ENCODE data around the gene STAT6.
"Not testable (repeated sequence)": the region's sequence is repeated elsewhere in the genome, so short reads cannot be mapped to it uniquely, and the experiment has no call there.

The STAT6 gene

DNA sequence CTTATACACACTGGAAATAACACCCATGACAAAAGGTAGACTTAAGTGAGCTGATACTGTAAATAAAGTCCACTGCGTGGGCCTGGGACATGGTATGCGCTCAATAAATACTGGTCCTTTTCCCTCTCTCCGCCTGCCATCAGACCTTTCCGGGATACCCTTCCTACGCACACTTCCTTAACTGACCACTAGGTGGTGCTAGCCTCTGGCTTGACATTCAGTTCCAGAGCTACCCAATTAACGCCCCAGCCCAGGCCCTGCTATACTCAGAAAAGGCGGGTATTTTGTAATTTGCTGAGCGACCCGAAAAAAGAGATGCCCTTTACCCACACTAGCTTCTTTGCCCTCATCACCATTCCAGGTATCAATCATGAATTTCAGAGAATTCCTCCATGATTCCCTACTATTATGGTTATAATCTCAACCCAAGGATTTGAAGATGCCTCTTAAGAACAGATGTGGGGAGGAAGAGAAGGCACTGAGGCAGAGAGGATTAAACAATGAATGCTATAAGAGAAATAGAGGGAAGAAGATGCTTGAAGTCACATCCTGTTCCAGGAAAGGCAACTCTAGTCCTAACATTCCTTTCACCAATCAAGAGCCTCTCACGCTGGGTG is 13.2 kb upstream of the STAT6 start:
- DNase-seq: peak; percentile 59

DNA sequence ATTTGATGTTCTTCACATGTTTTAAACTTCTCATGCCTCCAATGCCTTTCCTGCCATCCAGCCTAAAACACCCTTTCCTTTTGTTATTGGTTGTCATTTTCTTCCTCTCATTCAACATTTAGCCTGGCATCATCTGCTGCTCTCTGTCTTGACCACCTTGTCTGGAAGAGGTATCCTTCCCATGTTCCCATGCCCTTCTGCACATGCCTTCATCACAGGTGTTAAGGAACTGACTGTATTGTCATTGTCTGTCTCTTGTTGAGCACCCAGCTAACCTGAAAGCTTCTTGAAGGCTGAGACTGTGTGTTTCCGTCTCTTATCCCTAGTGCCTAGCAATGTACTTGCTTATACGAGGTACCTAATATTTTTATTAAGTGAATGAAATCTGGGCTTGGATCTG is 12.7 kb upstream of the STAT6 start:
- DNase-seq: no peak

DNA sequence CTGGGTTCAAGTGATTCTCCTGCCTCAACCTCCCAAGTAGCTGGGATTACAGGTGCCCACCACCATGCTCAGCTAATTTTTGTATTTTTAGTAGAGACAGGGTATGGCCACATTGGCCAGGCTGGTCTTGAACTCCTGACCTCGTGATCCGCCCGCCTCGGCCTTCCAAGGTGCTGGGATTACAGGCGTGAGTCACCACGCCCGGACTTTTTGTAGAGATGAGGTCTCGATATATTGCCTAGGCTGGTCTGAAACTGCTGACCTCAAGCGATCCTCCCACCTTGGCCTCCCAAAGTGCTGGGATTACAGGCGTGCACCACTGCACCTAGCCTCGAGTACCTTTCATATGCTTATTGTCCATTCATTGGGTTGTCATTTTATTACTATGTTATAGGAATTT is 9.6 kb upstream of the STAT6 start:
- DNase-seq: not testable (repeated sequence)

DNA sequence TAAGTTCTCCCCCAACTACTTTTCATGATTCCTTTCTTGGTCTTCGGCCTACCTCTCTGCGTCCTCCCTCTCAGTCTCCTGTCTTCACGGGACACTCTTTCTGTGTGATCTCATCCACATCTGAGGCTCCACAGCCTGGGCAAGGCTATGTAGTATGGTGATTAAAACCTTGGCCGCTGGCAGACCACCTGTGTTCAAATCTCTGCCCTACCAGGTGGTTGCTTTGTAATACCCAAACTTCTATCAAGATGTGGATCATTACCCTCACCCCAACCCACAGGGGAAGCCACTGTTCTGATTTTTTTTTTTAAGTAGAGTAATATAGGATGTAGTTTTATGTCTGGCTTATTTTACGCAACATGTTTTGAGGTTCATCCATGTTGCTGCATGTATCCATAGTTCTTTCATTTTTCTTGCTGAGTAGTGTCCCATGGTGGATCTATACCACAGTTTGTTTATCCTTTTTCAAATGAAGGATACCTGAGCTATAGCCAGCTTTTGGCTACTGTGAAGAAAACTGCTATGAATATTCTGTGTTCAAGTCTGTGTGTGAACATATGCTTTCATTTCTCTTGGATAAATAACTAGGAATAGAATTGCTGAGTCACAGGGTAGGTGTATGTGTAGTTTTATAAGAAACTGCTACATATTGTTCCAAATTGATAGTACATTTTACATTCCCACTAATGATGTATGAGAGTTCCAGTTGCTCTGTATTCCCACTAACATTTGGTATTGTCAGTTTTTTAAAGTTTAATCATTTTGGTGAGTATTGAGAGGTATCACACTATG is 8.3 kb upstream of the STAT6 start:
- DNase-seq: no peak

DNA sequence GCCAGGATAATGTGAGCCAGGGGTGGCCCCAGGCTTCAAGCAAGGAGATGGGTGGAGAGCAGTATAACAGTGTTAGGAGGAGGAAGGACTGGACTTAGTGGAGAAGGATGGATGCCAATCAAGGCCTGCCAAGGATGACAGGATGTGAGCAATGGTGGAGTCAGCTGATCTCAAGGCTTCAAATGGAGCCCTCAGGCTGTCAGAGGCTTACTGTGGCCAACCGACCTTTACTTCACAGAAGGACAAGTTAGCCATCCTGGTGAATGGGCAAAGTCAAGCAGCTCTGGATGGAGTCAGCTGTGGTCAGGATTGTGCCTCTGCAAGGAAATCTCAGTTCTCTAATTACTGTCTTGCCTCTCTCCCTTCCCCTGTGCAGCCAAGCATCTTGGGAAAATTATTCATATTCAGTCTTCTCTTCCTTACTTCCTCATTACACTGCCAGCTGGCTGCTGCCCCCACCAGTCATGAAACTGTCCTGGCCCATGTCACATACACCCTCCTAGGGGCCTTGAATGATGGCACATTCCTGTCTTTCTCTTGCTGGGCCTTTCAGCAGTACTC is 7.6 kb upstream of the STAT6 start:
- DNase-seq: no peak

DNA sequence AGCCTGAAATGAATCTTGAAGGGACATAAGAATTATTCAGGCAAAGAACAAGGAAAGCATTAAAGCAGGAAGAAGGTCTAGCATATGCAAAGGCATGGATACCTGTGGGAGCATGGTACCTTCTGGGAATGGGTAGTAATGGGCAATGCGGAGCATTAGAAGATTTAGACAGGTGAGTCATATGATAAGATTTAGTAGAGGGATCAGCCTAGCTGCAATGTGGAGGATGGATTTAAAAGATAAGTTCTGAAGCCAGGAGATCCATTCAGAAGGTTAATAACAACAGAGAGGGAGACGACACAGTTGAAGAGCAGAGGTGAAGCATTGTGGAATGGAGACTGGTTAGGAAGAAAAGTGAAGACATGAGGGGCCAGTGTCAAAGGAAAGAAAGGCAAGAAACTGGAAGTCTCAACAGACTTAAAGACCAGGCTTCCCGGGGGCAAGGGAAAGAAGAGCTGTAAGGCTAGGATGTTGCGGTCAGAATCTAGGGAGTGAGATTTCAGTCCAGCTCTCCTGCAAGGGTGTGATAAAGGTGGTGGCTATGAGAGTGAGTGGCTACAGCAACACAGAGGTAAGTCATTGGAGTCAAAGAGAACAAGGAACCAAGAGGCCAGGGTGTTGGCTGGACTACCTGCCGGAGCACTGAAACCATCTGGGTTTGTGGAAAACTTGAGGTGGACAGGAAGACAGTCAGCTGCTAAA is 5.6 kb upstream of the STAT6 start:
- DNase-seq: no peak

DNA sequence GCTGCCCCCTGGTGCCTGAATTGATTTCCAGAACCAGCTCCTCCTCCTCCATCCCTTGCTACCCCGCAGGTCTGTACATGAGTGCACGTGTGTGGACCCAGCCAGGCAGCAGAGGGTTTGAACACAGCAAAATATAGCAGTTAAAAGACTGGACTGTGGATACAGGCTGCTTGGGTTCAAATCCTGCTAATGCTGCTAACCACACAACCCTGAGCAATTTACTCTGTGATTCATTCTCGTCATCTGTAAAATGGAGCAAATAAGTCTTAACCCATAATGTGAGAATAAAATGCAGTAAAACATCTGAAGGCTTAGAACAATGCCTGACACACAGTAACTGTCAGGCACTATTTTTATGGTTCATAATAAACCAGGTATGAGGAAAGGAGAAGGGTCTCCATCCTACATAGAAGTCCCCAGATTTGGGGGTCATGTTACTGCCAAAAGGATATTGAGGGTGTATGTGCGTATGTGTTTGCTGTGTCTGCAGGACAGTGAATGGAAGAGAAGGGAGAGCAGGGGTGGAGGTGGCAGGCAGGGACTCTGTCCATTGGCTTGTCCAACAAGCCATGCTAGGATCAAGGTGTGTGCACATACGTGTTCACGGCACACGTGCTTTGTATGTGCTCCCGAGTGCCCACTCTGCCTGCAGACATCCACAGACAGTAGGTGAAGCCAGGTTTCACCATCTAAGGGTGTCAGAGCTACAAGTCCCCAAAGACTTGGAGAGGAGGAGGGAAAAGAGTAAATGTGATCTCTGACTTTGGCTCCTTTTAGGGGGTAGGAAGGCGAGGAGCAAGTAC is 1.5 kb upstream of the STAT6 start:
- no peak for DNase-seq

DNA sequence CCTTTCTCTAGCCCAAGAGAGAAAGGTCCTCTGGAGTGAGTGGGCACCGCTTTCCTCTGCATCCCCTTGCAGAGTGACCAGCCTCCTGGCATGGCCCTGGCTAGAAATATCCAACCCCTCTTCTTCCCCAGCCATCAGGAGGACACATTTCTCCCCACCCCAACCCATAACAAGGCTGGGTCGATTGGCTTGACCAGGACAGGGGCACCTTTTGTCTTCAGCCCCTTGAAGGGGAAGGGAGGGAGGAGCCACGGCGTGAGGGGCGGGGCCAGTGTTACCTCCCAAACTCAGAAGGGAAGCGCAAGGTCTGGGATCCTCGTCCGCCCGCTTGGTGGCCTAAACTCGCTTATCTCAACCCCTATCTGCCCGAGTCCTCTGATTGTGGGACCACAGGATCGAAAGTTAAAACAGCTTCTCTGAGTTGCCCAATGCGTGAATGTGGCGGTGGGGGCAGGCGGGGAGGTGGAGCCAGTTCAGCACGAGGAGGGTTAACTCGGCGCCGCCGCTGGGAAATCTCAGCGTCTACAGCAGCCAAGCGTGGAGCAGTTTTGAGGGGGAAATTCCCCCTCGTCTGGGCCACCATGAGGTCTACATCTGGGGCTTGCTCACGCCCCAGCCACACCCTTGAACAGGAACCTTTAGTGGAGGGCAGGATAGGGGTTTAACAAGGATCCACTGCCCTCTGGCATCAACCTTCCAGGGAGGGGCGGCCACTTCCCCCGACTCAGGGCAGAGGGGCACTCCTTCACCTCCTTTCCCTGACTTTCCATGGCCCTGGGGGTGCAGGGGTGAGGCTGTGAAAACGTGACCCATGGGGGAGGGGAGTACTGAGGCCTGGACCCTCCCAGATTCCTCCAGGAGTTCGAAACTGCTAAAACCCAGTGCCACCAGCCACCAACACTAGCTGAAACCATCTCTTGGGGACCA is 795 bp downstream of the STAT6 start:
- DNase-seq: no peak

DNA sequence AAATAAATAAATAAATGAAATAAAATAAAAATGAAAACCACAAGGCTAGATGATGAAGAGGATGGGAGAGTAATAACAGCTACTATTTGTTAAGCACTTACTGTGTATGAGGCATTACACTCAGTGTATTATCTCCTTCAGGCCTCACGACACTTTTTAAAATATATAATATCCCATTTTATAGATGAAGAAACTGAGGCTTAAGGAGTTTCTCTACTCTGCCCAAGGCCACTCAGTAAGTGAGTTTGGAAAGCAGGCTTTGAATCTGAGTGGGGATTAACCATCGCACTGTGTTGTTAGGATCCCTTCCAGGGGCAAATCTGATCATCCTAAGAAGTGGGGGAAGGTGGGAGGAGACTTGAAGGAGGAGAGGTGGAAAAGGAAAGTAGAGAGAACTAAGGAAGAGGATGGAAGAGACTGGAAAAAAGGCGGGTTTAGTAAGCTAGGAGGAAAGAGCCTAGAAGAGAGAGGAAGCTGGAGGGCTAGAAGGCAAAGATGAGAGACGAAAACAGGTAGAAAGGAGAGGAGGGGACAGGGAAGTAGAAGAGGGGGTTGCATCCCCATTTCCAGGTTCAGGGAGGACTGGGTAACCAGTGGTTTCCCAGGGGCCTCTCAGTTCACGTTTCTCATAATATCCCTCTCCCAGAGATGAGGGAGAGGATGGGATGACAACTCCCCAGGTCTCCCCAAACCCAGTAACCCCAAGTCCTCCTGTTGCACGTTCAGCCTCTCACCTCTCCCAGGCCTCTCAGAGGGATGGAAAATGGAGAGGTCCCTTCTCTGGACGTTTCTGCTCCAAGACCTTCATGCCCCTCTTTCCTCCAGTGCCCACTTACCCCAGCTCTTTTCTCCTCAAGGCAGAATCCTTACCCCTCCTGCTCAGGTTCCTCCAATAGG is 1.7 kb downstream of the STAT6 start:
- DNase-seq: no peak

DNA sequence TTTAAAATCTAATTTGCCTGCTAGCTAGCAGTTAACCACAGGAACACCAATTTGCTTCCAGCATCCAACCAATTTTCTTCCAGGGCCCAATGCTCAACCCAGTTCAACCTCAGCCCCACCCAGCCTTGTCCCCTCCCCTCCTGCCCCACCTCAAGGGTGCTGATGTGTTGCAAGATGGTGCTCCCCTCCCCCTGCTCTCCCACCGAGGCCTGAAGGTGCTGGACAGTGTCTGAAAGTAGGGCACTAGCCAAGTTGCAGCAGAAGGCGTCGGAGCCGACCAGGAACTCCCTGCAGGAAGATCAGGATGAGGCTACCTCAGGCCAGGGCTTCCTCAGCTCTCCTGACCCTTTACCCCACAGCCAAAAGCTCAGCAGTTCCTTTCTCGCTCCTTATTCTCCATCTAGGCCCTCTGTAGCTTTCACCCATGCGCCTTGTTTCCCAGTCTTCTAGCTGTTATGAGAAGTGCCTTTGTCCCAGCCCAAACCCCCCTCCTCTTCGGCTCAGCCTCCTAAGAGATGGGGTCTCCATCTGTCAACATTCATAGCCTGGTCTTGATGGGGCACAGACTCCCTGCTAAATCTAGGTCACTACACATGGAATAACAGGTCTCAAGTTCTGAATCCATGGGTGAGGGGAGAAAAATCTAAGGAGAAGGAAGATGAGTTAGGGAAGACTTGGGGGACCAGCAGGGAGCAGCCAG is 3.6 kb downstream of the STAT6 start:
- no peak for DNase-seq

DNA sequence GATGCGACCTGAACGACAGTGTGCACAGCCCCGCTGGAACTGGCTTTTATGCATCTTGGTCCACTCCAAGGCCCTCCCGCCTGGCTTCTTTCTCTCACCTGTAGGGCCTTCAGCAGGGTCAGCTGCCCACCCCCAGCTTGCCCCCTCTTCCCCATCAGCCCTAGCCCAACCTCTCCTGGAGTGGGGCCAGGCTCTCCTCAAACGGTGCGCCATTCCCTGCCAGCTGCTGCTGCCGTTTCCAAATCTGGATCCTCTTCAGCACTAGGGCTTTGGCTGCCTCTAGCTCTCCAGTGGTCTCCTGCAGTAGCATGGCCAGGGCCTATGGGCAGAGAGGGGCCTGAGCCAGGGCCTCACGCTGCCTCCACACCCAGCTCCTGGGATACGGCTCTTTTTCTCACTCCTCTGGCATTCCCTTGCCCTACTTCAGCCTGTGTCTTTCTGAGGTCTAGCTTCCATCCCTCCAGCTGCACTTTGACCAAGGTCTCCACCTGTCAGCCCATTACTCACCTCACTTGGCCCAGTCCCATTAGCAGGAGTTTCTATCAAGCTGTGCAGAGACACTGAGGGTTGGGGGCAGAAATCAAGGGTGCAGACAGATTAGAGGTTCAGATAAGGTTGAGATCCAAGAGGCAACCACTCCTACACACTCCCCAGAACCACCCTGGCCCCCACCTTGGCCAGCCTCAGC is 5.0 kb downstream of the STAT6 start:
- no peak for DNase-seq

DNA sequence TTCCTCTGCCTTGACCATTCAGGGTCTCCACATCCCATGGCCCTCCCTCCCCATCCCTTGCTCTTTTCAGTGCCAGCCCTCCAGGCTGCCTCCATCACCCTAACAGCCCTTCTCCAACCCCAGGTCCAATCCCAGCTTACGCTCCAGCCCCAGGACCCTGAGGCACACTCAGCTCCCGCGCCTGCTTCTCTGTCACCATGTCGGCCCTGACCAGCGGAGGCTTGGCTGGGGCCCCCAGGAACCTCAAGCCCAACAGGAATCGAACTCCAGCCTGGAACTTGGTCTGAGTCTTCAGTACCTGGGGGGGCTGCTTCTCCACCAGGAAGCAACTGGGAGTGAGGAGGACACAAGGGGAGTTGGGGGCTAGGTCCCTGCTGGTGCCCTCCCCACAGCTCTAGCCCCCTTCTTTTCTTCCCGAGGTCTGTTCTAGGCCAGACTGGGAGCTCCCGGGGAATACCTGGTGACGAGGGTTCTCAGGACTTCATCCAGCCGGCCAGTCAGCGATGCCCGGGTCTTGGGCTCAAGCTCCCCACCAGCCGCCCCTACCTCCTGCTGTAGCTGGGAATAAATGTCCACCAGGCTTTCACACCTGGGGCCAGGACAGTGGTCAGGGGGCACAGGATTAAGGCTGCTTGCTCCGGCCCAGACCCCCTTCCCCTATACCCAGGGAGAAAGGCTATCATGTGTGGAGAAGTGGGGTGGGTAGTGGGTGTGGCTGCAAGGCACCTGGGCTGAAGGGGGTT is 6.0 kb downstream of the STAT6 start:
- DNase-seq: no peak

DNA sequence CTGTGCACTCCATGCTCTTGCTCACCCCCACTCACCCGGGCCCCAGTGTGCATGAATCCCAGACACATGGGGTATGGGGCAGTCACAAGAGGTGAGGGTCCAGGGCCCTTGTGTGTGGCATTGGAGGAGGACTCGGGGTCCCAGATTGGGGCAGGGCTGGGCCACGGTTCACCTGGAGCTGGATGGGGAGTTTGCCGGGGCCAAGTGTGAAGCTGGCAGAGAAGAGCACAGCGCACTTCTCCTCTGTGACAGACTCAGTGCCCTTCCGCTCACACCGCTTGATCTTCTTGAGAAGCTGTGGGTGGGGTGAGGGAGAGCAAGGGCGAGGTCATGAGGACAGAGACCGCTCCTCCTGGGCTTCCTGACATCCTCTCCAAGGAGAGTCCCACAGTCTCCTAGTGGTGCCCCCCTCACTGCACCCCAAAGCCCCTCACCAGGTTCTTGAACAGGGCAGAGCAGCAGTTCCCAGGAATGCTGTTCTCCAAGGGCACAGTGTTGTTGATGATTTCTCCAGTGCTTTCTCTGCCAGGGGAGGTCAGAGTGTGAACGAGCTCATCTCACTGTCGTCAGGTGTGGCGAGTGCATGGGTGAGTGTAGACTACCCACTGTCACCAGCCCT is 6.8 kb downstream of the STAT6 start:
- DNase-seq: no peak

DNA sequence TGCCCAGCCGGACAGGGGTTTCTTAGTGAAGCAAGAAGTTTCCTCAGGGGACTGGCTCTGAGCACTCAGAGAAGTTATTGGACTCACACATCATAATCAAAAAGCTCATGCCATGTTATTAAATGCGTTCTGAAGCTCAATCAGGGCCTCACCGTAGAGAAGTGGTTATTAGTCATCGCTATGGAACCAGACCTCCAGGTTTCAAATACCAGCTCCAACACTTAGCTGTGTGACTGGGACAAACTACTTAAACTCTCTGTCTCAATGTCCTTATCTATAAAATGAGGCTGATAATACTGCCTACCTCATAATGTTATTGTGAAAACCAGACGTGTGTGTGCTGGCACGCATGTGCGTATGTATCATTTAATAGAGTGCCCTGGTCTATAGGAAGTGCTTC is 7.3 kb downstream of the STAT6 start:
- no peak for DNase-seq

DNA sequence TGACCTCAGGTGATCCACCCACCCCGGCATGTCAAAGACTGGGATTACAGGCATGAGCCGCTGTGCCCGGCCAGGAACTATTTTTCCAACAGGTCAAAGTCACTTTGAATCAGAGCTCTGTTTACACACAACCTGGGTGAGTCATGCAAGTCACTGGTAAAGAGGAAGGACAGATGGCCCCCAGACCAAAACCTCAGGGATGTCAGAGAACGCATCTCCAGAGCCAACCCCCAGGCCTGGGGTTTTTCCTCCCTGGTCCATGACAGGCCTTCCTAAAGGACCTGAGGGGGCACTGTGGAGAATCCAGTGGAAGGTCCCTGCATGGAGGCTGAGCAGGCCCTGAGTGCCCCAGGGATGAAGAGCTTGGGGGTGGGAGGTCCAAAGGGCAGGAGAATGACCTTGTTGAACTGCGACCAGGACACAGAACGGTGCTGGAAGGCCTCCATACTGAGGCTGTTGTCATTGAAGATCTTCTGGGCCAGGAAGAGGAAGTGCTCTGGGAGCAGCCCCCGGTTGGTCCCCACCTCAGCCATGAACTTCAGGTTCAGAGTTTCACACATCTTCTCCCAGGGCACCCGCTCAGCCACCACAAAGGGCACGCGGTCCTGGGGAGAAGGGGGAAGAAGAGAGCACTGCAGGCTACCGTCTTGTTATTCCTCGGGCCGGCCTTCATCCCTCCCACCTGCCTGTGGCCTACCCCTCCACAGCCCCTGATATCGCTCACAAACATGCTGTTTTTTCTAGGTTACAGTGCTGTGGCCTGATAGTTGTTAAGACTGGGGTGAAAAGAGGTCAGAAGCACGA is 9.1 kb downstream of the STAT6 start:
- no peak for DNase-seq

DNA sequence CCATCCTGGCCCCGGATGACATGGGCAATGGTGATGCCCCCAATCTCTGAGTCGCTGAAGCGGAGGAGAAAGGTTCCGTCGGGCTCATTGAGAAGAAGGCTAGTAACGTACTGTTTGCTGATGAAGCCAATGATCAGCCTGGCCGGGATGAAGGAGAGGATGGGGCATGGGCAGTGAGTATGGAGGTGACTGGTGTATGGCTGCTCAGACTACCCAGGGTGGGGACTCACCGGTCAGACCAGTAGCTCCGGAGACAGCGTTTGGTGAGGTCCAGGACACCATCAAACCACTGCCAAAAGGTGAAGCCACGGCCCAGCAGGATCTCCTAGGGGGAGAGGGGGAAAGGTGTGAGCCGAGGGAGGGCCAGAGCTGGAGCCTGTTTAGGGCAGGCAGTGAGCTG is 11.4 kb downstream of the STAT6 start:
- DNase-seq: no peak

DNA sequence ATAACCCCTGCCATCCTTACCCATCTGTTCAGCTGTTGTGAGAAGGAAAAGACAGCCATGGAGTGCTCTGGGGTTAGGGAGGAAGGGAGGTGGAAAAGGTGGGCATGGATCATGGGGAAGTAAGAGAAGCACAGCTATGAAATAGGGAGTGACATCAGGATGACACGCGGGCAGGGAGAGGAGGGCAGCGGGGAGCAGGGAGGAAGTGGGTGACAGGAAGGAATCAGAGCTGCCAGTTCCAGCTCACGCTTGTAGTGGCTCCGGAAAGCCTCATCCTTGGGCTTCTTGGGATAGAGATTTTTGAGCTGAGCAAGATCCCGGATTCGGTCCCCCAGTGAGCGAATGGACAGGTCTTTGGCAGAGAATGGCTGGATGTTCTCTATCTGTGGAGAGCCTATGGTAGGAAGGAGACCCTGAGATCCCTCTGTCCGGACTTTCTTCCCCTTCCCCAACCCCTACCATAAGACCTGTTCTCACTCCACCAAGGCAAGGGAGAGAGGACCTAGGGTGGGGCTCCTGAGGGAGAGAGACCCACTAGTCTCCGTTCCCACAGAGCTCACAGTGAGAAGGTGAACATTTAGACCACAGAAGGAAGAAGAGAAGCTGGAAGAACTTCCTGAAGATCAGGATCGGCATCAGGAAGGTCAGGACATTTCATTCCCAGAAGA is 12.0 kb downstream of the STAT6 start:
- DNase-seq: no peak
